ENCODE results near the gene AHDC1.

Gene AHDC1

DNA sequence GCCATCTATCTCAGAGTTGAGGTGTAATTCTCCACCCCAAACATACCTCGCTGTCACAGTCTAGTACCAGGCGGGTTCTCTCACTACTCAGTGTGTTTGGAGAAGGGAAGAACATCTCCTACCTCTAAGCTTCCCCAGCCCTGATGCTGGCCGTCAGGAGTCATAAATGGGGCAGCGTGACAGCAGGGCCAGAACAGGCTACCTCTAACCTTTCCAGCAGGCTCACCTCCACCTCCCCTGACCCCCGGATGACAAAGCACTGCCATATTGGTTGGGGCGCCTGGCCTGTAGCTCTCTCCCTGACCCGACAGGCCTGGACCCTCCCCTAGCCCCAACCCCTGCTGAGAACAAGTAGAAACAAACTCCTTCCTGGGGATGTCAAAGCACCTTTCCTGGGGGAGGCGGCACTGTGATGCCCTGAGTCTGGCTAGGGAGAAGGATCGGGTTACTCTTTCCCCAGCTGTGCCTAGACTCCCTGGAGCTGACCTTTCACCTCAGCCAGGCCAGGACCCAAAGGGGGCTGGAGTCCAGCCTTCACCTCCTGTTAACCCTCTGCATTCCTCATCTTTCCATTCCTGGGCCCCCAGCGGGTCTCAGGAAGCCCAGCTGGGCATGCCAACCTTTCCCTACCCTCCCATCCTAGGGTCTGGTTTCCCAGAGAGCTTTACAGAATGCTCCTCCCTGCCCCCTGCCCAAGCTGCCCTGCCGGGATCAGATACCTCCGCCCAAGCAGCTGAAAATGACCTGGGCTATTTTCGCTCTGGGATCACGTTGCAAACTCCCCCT is 34.2 kb downstream of the AHDC1 start:
- H3K4me3 Mint-ChIP-seq: peak overlapping the region; percentile 73
- H3K9me3 Mint-ChIP-seq: no peaks in the 10 kb centered on the region
- peak overlapping the region; percentile 81 for H3K27ac Mint-ChIP-seq
- H3K4me1 Mint-ChIP-seq: peaks cover 45% of the 10 kb centered on the region
- H3K27me3 Mint-ChIP-seq: no peaks in the 10 kb centered on the region
- no peaks in the 10 kb centered on the region for H3K36me3 Mint-ChIP-seq

DNA sequence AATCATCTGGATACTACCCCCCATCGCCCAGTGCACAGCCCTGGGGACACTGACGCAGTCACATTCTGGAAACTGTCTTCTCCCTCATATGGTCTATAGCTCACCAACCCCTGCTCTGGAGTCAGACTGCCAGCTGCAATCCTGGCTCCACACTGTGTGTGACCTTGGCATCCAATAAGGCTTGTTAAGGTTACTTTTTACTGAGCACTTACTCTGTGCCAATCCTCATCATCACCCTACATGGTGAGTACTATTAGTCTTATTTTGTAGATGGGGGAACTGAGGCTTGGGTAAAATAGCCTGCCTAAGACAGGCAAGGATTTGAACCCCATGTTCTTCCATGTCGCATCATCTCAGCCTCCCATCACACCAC is 34.9 kb downstream of the AHDC1 start:
- H3K27ac Mint-ChIP-seq: peak overlapping the region; percentile 81
- H3K4me3 Mint-ChIP-seq: peak overlapping the region; percentile 73

DNA sequence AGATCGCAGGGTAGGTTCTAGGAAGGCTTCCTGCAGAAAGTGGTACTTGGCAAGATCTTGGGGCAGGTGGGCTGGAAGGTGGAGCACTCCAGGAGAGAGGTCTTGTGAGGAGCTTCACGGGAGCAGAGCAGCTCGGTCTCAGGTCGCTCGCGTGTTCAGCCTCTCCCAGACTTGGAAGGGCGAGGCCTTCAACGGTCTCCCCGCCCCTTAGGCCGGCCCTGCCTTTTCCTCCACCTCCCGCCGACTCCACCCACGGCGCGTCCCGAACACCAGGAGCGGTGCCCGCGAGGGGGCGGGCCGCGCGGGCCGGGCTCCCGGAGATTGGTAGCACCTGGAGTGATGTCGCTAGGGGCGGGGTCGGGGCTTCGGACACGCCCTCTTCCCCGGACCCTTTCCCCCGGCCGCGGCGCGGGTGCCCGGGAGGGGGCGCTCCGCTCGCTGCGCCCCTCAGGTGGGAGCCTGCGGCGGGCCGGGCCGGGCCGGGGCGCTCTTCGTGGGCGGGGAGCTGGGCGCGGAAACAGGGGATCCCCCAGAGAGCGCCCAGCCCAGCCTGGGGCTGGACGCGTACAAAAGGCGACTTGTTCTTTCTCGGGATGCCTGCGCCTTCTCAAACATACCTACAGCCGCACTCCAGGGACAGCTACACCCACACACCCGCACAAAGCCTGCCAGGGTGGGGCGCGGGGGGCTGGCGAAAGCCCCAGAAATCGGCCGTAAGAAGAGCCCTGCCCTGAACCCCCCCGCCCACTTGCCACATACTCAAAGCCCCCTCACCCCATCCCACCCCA is 35.5 kb downstream of the AHDC1 start:
- Mint-ChIP-seq H3K27ac (peak overlapping the region; percentile 55), H3K4me1 (peaks cover 39% of the 10 kb centered on the region)

More for the DNA sequence above, 34.9 kb downstream of the AHDC1 start:
- no peaks in the 10 kb centered on the region for H3K27me3 Mint-ChIP-seq
- H3K4me1 Mint-ChIP-seq: peaks cover 40% of the 10 kb centered on the region
- H3K9me3 Mint-ChIP-seq: no peaks in the 10 kb centered on the region
- H3K36me3 Mint-ChIP-seq: no peaks in the 10 kb centered on the region

DNA sequence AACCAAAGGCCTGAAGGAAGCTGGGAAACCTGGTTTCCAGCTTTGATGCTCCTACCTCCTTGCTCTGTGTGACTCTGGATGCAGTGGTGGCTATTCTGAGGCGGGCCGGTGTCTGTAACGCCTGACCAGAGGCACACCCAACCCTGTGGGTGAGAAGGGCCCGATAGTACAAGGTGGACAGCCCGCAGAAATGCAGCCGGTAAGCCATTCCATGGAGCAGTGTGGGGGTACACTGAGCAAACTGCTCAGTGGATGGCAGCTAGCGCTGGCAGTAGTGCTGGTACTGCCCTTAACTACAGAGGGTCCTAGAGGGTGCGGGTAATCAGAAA is 36.0 kb downstream of the AHDC1 start:
- H3K9me3 Mint-ChIP-seq: no peaks in the 10 kb centered on the region
- H3K4me1 Mint-ChIP-seq: peaks cover 41% of the 10 kb centered on the region
- H3K36me3 Mint-ChIP-seq: no peaks in the 10 kb centered on the region
- H3K27me3 Mint-ChIP-seq: no peaks in the 10 kb centered on the region
- peak overlapping the region; percentile 55 for H3K27ac Mint-ChIP-seq
- H3K4me3 Mint-ChIP-seq: peak overlapping the region; percentile 82

More for the DNA sequence above, 35.5 kb downstream of the AHDC1 start:
- Mint-ChIP-seq H3K9me3 (no peaks in the 10 kb centered on the region), H3K27me3 (no peaks in the 10 kb centered on the region), H3K4me3 (peak overlapping the region; percentile 82), H3K36me3 (no peaks in the 10 kb centered on the region)

DNA sequence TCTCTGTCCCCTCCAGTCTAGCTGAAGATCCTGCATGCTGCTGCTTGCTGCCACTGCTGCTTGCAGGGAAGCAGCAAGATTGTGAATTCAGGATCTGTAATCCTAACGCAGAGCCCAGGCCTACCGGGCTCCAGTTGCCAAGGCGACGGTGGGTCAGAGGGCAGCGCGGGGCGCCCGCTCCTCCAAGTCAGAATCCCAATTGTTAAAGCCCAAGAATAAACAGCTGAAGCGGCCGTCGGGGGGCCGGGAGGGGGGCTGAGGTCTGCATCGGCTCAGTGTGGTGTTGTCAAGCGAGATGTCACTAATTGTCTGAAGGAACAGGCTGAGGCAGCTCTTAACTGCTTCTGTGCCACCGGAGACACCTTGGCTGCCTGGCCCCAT is 36.8 kb downstream of the AHDC1 start:
- H3K36me3 Mint-ChIP-seq: no peaks in the 10 kb centered on the region
- no peak overlapping the region for H3K4me3 Mint-ChIP-seq
- no peaks in the 10 kb centered on the region for H3K9me3 Mint-ChIP-seq
- peaks cover 39% of the 10 kb centered on the region for H3K4me1 Mint-ChIP-seq
- no peak overlapping the region for H3K27ac Mint-ChIP-seq
- H3K27me3 Mint-ChIP-seq: no peaks in the 10 kb centered on the region

DNA sequence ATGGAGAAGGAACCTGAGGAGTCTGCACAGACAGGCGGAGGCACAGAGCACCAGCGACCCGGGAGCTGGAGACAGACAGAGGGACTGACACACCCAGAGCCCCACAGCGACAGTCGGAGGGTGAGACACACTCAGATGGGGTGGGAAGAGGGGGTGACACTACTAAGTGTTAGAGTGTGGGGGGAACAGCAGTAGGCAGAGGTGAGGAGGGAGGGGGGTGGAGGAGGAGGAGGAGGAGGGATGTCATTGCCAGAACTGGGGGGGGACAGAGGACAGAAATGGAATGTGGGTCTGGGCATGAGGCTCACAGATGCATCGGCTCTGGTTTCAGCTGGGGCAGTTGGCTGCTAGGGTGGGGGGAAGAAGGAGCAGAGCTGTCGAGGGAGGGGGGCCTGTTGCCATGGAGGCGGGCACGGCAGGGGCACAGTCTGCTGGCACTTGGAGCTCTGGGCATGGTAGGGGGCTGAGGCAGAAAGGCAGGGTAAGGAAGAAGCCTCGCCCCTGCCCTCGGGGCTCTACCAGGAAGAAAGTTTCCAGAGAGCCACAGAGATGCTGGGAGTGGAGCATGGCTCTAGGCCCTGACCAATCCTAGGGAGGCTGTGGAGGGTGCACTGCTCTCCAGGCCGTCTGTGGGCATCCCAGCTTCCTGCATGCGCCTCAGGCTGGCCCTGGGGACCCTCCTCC is 37.3 kb downstream of the AHDC1 start:
- Mint-ChIP-seq H3K9me3 (no peaks in the 10 kb centered on the region), H3K4me1 (peaks cover 38% of the 10 kb centered on the region), H3K36me3 (no peaks in the 10 kb centered on the region), H3K4me3 (no peak overlapping the region), H3K27ac (no peak overlapping the region), H3K27me3 (no peaks in the 10 kb centered on the region)

DNA sequence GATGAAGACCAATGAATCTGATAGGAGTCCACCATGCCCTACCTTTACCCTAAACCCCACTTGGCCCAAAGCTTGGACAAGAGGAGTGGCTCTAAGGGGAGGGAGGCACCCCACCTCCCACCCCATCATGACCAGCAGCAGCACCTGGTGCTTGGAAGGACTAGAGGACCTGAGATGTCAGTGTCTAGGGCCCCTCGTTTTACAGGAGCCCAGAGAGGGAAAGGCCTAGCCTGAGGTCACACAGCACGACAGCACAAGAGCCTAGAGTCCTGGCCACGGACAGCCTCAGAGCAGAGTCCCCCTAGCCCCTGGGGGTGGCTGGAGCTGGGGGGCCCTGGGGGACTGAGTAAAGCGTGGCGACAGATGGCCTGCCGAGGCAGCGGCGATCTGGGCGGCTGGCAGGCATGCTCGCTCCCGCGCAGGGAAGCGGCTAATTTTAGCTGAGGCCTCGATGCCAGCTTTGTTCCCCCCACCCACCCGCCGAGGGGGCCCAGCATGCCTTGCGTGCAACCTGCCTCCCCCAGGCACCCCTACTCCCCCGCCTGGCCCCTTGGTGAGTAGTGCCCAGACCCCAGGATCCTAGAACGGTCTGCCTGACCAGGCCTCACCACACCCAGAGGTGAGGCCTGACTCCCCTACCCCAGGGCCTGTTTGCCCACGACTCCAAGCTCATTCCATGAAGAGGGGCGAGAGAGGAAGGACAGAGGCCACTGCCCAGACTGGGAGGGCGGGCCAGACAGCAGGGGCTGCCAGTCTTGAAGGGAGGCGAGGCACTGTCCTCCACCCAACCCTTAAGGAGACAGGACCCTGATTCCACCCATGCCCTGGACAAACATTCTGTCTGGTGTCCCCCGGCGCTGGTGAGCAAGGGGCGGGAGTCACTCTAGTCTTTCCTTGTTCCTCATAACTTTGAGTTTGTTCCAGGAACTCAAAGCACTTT is 39.0 kb downstream of the AHDC1 start:
- no peaks in the 10 kb centered on the region for H3K36me3 Mint-ChIP-seq
- peaks cover 44% of the 10 kb centered on the region for H3K4me1 Mint-ChIP-seq
- H3K27me3 Mint-ChIP-seq: no peaks in the 10 kb centered on the region
- H3K4me3 Mint-ChIP-seq: no peak overlapping the region
- no peaks in the 10 kb centered on the region for H3K9me3 Mint-ChIP-seq
- no peak overlapping the region for H3K27ac Mint-ChIP-seq

DNA sequence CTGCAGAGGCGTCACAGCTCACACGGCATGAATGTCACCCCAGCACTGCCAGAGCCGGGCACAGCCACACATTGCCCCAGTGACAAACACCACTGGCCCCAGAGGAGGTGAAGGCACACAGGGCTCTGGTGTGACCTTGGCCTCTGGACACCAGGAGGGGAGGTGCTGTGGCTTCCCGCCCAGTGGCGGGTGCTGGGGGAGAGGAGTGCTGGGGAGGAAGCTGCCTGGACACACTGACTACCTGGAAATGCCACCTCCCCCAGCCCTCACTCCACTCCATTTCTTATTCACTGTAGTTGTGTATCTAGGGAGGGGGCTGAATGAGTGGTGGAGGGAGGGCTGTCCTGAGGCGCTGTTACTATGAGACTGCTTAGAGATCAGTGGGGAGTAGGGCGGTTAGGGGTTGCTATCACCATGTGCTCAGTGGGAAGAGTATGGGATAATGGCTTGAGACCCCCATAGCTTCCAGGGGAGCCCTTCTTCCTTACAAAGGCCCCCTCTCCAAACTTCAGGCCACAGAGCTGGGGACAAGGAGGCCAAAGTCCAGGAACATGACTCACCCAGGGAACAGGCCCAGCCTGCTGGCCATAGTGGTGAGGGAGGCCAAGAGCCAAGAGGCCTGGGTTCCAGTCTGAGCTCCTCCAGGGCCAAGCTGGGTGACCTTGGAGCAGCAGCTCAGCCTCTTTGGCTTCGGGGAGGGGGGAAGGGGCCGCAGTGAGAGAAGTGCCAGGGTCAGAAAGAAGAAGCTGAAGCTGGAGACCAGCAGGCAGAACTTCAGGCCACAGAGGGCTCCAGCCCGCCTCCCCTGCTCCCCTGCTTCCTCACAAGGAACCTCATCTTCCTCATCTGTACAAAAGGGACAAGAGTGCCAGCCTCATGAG is 40.1 kb downstream of the AHDC1 start:
- Mint-ChIP-seq H3K36me3 (no peaks in the 10 kb centered on the region), H3K27me3 (no peaks in the 10 kb centered on the region), H3K27ac (no peak overlapping the region), H3K4me1 (peaks cover 41% of the 10 kb centered on the region), H3K9me3 (no peaks in the 10 kb centered on the region), H3K4me3 (no peak overlapping the region)

DNA sequence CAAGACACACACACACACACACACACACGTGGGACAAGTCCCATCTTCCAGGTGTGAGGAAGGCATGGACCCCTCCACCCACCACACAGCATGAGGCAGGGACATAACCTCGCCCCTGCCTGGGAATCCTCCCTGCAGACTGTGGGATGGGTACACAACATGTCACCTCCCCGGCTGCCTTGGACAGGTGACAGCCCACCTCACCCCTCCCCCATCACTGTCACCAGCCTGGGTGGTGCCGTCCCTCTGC is 40.7 kb downstream of the AHDC1 start:
- H3K9me3 Mint-ChIP-seq: no peaks in the 10 kb centered on the region
- H3K27ac Mint-ChIP-seq: no peak overlapping the region
- H3K36me3 Mint-ChIP-seq: no peaks in the 10 kb centered on the region
- no peaks in the 10 kb centered on the region for H3K27me3 Mint-ChIP-seq
- no peak overlapping the region for H3K4me3 Mint-ChIP-seq
- H3K4me1 Mint-ChIP-seq: peaks cover 39% of the 10 kb centered on the region

DNA sequence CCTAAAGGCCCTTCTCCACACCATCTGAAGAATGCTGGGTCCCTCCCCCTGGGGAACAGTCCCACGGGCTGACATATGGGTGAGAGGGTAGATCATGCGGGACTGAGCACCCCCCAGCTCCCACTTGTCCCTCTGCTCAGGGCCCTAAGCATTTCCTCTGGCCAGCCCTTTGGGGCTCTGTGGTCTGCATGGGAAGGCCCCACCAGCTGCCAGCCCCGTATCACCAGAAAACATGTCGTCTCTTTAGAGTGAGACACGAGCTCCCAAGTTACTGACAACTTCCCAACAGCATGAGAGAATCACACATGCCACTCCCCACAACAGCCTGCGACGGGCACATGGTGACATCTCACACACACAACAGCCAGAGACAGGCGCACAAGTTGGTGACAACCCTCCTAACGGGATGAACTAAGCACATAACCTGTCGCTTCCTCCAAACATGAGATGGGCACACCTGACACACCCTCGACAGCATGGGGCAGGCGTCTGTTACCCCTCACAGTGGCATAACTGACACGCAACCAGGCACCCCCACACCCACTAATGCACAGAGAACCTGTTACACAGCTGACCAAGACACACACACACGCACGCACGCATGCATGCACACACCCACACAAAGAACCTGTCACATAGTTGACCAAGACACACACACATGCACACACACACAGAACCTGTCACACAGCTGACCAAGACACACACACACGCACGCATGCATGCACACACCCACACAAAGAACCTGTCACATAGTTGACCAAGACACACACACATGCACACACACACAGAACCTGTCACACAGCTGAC is 41.2 kb downstream of the AHDC1 start:
- Mint-ChIP-seq H3K4me3 (no peak overlapping the region), H3K27me3 (no peaks in the 10 kb centered on the region), H3K4me1 (peaks cover 34% of the 10 kb centered on the region), H3K27ac (no peak overlapping the region), H3K36me3 (no peaks in the 10 kb centered on the region), H3K9me3 (no peaks in the 10 kb centered on the region)

DNA sequence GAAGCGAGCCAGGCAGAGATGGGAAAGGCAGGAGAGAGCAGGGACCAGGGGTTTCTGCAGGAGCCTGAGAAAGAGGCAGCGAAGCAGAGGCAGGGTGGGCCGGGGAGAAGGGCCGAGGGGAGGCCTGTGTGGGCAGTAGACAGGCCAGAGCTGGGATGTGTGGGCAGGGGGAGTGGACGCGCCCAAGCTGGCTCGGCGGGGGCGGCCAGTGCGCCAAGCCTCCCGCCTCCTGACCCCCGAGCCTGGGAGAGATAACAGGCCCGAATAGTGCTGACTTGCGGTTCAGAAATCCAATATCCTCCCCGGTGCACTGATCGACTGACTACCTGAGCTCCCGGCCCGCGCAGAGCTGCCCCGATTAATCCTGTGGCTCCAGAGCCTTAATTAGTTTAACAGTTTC is 41.9 kb downstream of the AHDC1 start:
- H3K9me3 Mint-ChIP-seq: no peaks in the 10 kb centered on the region
- H3K27ac Mint-ChIP-seq: no peak overlapping the region
- H3K27me3 Mint-ChIP-seq: no peaks in the 10 kb centered on the region
- H3K4me1 Mint-ChIP-seq: peaks cover 31% of the 10 kb centered on the region
- no peaks in the 10 kb centered on the region for H3K36me3 Mint-ChIP-seq
- H3K4me3 Mint-ChIP-seq: no peak overlapping the region

DNA sequence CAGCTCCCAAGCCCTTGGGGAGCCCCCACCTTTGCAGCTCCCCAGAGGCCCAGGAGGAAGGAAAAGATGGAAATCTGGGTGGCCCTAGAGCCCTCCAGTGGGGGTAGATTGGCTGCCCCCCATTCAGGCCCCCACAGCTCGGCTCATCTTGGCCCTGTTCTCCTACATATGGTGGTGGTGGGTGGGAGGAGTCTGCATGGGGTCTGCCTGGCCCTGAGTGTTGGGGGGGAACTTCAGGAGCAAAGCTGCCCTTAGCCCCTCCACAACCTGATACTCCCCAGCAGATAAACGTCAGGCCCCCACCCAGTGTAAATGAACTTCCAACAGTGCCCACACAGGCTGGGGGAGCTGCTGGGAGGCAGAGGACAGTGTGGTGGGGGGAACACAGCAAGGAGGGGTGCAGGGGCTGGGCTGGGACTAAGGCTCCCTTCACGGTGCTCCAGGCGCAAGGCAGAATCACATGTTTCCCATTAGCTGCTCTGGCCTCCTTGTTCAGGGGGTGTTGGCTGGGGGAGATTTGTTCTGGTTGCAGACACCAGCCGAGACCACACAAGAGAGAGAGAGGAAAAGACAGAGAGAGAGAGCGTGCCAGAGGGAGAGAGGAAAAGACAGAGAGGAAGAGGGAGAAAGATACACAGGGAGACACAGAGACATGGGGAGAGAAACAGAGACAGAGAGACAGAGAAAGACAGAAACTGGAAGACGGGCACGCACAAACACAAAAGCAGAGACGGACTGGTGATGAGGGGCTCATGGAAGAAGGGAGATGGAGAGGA is 42.6 kb downstream of the AHDC1 start:
- no peak overlapping the region for H3K4me3 Mint-ChIP-seq

DNA sequence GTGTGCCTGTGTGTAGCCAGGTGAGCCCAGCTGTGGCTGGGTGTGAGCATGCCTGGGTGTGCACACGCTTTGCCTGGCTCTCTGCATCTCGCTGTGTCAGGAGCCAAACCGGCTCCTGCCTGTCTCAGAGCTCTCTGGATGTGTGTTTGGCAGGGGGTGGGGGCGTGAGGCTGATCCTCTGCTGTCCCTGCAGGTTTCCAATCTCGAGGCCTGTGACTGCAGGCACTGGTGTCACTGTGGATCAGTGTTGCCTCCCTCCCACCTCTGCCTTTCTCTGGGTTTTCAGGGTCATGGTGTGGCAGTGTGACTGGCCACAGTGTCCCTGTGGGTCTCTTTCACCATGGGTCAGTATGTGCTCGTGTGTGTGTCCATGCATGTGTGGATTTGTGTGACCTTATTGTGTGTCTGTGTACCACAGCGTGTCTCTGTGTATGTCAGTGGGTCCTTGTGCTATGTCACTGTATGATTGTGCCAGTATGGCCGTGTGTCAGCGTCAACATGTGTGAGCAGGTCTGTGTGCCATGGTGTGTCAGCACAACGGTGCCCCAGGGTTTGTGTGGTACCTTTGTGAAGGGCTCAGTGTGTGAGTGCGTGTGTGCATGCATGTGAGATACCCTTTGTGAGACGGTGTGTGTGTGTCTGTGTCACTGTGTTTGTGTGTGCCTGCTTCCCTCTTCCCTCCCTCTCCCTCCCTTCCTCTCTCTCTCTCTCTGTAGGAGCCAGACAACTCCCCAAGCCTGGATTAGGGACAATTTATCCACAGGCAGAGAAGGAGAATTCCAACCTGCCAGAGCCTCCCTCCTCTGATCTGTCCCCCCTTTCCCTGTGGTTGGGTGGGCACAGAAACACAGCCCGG is 43.4 kb downstream of the AHDC1 start:
- H3K4me3 Mint-ChIP-seq: no peak overlapping the region
- peaks cover 44% of the 10 kb centered on the region for H3K4me1 Mint-ChIP-seq
- no peaks in the 10 kb centered on the region for H3K36me3 Mint-ChIP-seq
- H3K9me3 Mint-ChIP-seq: no peaks in the 10 kb centered on the region
- H3K27me3 Mint-ChIP-seq: no peaks in the 10 kb centered on the region
- no peak overlapping the region for H3K27ac Mint-ChIP-seq

More for the DNA sequence above, 42.6 kb downstream of the AHDC1 start:
- Mint-ChIP-seq H3K27ac (peak overlapping the region; percentile 31), H3K9me3 (no peaks in the 10 kb centered on the region), H3K36me3 (no peaks in the 10 kb centered on the region), H3K27me3 (no peaks in the 10 kb centered on the region), H3K4me1 (peaks cover 37% of the 10 kb centered on the region)

Data from activated naive CD4-positive, alpha-beta T cell treated with anti-CD3 and anti-CD28 coated beads, Interleukin-2, amount 50 U/mL, for 24 hours (primary cell).